Measurements from ENCODE around the gene POLR1B. TPM values are rescaled to one million over a fixed set of nuclear protein-coding genes. Genes with fewer than 3 reads are reported as not detected.

Gene POLR1B
- total RNA-seq, 6 experiments from 2014 or later = 15.1 to 27.5 (median 17.6) TPM

DNA sequence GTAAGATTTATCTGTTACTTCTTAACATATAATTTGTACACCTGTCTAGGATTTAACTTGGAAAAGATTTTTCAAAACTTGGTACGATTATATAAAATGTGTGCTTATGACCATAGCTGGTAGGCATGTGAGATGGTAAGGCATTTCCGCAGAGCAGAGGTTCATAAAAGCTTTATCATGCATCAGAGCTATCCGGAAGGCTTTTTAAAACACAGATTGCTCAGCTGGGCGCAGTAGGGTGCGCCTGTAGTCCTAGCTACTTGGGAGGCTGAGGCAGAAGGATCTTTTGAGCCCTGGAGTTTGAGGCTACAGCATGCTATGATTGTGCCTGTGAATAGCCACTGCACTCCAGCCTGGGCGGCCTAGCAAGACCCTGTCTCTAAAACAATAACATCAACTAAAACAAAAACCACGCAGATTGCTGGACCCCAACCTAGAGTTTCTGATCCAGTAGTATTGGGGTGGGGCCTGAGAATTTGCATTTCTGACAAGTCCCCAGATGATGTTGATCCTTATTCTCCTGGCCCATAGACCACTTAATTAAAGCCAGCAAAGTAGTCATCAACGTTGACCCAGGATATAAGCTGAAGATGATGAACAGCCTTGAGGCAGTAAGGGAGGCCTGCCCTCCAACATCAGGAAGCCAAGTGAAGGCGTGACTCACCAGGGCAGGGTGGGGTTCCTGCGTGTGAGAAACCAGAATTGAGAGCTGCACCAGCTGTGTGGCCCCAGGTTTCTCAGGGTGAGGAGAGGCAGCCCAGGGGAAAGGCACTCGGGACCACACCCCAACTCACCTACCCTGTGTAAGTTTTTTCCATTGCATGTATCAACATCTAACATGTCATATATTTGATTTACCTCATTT, 81.9 kb downstream of the POLR1B start:
- peak overlapping the region; percentile 90 for H3K27ac Mint-ChIP-seq
- DNase-seq = peak; percentile 84
- no peaks in the 10 kb centered on the region for H3K36me3 Mint-ChIP-seq (ENCODE audit: low read depth)
- peak overlapping the region; percentile 86 for H3K4me3 Mint-ChIP-seq
- H3K27me3 Mint-ChIP-seq (ENCODE audit: insufficient read depth) = no peaks in the 10 kb centered on the region; the same call in 1 of the 2 replicates
- peaks cover 78% of the 10 kb centered on the region for H3K4me1 Mint-ChIP-seq (ENCODE audit: low read depth)
- TF ChIP-seq, protein P1, sequence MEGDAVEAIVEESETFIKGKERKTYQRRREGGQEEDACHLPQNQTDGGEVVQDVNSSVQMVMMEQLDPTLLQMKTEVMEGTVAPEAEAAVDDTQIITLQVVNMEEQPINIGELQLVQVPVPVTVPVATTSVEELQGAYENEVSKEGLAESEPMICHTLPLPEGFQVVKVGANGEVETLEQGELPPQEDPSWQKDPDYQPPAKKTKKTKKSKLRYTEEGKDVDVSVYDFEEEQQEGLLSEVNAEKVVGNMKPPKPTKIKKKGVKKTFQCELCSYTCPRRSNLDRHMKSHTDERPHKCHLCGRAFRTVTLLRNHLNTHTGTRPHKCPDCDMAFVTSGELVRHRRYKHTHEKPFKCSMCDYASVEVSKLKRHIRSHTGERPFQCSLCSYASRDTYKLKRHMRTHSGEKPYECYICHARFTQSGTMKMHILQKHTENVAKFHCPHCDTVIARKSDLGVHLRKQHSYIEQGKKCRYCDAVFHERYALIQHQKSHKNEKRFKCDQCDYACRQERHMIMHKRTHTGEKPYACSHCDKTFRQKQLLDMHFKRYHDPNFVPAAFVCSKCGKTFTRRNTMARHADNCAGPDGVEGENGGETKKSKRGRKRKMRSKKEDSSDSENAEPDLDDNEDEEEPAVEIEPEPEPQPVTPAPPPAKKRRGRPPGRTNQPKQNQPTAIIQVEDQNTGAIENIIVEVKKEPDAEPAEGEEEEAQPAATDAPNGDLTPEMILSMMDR (IDR thresholded peaks at IDR 0.05) = no peak
- no peaks in the 10 kb centered on the region for H3K9me3 Mint-ChIP-seq

DNA sequence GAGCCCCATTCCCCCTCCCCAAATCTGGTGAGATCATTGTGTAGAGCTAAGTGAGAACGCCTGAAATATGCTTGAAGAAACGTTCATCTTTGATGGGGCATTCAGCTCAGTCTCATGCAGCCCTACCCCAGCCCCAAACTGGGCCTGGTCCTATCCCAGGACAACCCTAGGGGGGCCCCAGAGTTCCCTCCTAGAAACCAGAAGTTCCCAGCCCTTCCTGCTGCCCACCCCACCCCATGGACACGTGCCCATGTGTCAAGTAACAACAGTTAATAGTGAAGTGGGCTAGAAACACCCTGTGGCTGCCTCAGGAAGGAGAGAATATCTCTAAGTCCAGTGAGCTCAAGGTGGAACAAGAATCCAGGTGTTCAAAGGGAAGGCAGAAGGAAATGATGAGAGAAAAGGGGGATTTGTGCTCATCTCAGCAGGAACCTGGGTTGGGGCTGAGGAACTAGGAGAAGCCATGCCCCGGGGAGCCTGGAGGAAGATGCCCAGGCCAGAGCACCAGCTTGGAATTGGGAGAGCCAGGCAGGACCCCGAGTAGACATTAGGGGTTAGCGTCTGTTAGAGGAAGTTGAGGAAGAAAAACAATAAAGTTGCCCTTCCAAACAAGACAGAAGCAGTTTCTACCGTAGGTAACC, 83.3 kb downstream of the POLR1B start:
- H3K27me3 Mint-ChIP-seq (ENCODE audit: insufficient read depth) = peaks cover 2% of the 10 kb centered on the region
- H3K36me3 Mint-ChIP-seq (ENCODE audit: low read depth) = no peaks in the 10 kb centered on the region
- TF ChIP-seq, protein P1 (IDR thresholded peaks at IDR 0.05) = no peak
- peaks cover 92% of the 10 kb centered on the region for H3K4me1 Mint-ChIP-seq (ENCODE audit: low read depth)
- DNase-seq = no peak
- peak overlapping the region; percentile 86; the same call in 1 of the 2 replicates for H3K4me3 Mint-ChIP-seq
- H3K27ac Mint-ChIP-seq = peak overlapping the region; percentile 90
- no peaks in the 10 kb centered on the region for H3K9me3 Mint-ChIP-seq

DNA sequence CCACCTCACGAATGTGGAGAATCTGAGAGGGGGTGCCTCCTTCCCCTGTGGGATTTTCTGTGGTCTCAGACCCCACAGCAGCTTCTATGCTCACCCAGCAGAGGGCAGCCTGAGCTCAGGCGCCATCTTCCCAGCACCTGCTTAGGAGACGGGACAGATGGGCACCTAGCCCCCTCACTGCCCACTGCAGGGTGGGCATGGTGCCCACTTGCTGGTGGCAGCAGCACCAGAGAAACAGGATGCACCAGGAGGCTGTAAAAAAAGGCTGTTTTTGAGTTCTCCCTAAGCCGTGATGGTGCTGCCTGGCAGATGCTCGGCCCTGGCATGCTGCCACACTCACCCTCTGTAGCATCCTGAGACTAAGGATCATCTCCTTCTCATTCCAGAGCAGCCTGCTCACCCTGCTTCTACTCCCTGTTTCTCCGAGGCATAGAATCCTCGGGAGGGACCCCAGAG, 84.4 kb downstream of the POLR1B start:
- H3K9me3 Mint-ChIP-seq = no peaks in the 10 kb centered on the region
- DNase-seq = peak; percentile 65
- H3K36me3 Mint-ChIP-seq (ENCODE audit: low read depth) = no peaks in the 10 kb centered on the region
- peaks cover 92% of the 10 kb centered on the region for H3K4me1 Mint-ChIP-seq (ENCODE audit: low read depth)
- H3K27ac Mint-ChIP-seq = peak overlapping the region; percentile 90
- H3K27me3 Mint-ChIP-seq (ENCODE audit: insufficient read depth) = peaks cover 2% of the 10 kb centered on the region
- peak overlapping the region; percentile 86 for H3K4me3 Mint-ChIP-seq
- TF ChIP-seq, protein P1 (IDR thresholded peaks at IDR 0.05) = peak; percentile 91

Other genes with a start within 250 kb of the POLR1B start
- 1 to 10 TPM; 4.1 to 6.6 (median 5.5) TPM for gene RGPD8, start 108.8 kb upstream of the POLR1B start, total RNA-seq (2021; fragmentation: NEBNext Ultra II Directional; extraction: Animal tissue kit (Norgen Biotek cat#: 25700))
- 10 to 100 TPM; 48.4 to 65.1 (median 55.1) TPM for gene TTL, start 60.3 kb upstream of the POLR1B start, total RNA-seq (2021; fragmentation: NEBNext Ultra II Directional; extraction: Animal tissue kit (Norgen Biotek cat#: 25700))
- gene CHCHD5, start 42.1 kb downstream of the POLR1B start, total RNA-seq (2021; fragmentation: NEBNext Ultra II Directional; extraction: Animal tissue kit (Norgen Biotek cat#: 25700)) = 10 to 100 TPM; 26.9 to 43.2 (median 32.6) TPM
- gene SLC20A1, start 103.5 kb downstream of the POLR1B start, total RNA-seq (2021; fragmentation: NEBNext Ultra II Directional; extraction: Animal tissue kit (Norgen Biotek cat#: 25700)) = 100 to 1,000 TPM; 147 to 225 (median 195) TPM
- gene NT5DC4, start 178.6 kb downstream of the POLR1B start, total RNA-seq (2021; fragmentation: NEBNext Ultra II Directional; extraction: Animal tissue kit (Norgen Biotek cat#: 25700)) = not detected
- gene CKAP2L, start 222.1 kb downstream of the POLR1B start, total RNA-seq (2021; fragmentation: NEBNext Ultra II Directional; extraction: Animal tissue kit (Norgen Biotek cat#: 25700)) = 10 to 100 TPM; 10.6 to 35.7 (median 30.2) TPM
- gene IL1A, start 242.0 kb downstream of the POLR1B start, total RNA-seq (2021; fragmentation: NEBNext Ultra II Directional; extraction: Animal tissue kit (Norgen Biotek cat#: 25700)) = under 1 TPM in 1 of 6 experiments, not detected in 5; 0.07 TPM